ENCODE data around the gene C1orf116.

The C1orf116 gene

DNA sequence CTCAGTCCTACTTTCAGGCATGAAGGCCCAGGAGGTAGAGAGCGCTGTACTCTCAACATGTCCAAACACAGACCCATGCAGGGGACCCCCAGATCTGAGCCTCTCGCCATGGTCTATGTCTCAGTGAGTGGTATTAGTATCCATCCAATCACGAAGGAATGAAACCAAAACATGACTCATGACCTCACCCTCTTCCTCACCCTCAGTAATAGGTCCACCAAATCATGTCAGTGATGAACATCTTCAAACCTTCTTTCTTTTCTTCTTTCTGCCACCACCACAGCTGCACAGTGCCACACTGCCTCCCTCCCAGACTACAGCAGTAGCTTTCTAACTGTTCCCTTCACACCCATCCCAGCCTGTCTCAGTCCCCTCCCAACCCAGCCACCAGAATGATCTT is 16.8 kb downstream of the C1orf116 start:
- POLR2A ChIA-PET: no interaction called here
- Histone ChIP-seq H3K36me3 (ENCODE audit: control insufficient read depth in 2 of 2, insufficient read depth in 1 of 2, low read length in 2 of 2) (no peaks in the 10 kb centered on the region), H3K4me1 (ENCODE audit: control insufficient read depth, insufficient read depth, low read length) (no peaks in the 10 kb centered on the region), H3K27ac (ENCODE audit: extremely low read depth, low read depth, low read length) (no peak overlapping the region), H3K9me3 (ENCODE audit: control insufficient read depth, insufficient read depth, low read depth, low read length) (no peaks in the 10 kb centered on the region), H3K4me3 (ENCODE audit: low read depth, low read length) (no peak overlapping the region)
- CTCF ChIA-PET: interaction anchor here (2.6 kb wide), 1 partner anchor 10 kb away, joined by 16 read pairs; no protein-coding TSS in a partner anchor
- no peak for TF ChIP-seq KLF16 (tag by site-specific recombination; IDR thresholded peaks at IDR 0.05)
- no peak for TF ChIP-seq HOXD13 (CRISPR knock-in tag; IDR thresholded peaks at IDR 0.05; ENCODE audit: borderline replicate concordance)
- no peak for TF ChIP-seq ZNF354C (tag by site-specific recombination; IDR thresholded peaks at IDR 0.05; ENCODE audit: borderline replicate concordance, low read depth)
- no peak for TF ChIP-seq ZNF768 (tag by site-specific recombination; IDR thresholded peaks at IDR 0.05)
- no peak for TF ChIP-seq ZNF23 (tag by site-specific recombination; IDR thresholded peaks at IDR 0.05; ENCODE audit: borderline replicate concordance)
- TF ChIP-seq ZNF521 (tag by site-specific recombination; IDR thresholded peaks at IDR 0.05): no peak
- TF ChIP-seq ZNF174 (tag by site-specific recombination; IDR thresholded peaks at IDR 0.05): no peak
- no peak for TF ChIP-seq ZNF747 (tag by site-specific recombination; IDR thresholded peaks at IDR 0.05)
- TF ChIP-seq ZFHX2 (tag by site-specific recombination; conservative IDR thresholded peaks at IDR 0.05): no peak
- no peak for TF ChIP-seq ZNF292 (tag by site-specific recombination; IDR thresholded peaks at IDR 0.05; ENCODE audit: borderline replicate concordance, low read depth)
- no peak for TF ChIP-seq ZNF112 (tag by site-specific recombination; IDR thresholded peaks at IDR 0.05)
- TF ChIP-seq, protein P1, sequence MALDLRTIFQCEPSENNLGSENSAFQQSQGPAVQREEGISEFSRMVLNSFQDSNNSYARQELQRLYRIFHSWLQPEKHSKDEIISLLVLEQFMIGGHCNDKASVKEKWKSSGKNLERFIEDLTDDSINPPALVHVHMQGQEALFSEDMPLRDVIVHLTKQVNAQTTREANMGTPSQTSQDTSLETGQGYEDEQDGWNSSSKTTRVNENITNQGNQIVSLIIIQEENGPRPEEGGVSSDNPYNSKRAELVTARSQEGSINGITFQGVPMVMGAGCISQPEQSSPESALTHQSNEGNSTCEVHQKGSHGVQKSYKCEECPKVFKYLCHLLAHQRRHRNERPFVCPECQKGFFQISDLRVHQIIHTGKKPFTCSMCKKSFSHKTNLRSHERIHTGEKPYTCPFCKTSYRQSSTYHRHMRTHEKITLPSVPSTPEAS (tag by site-specific recombination; IDR thresholded peaks at IDR 0.05): no peak
- no peak for TF ChIP-seq ZNF501 (tag by site-specific recombination; IDR thresholded peaks at IDR 0.05)
- no peak for TF ChIP-seq ZNF514 (tag by site-specific recombination; IDR thresholded peaks at IDR 0.05)
- no peak for TF ChIP-seq ZNF324 (tag by site-specific recombination; IDR thresholded peaks at IDR 0.05)
- TF ChIP-seq ZNF623 (tag by site-specific recombination; IDR thresholded peaks at IDR 0.05): no peak

DNA sequence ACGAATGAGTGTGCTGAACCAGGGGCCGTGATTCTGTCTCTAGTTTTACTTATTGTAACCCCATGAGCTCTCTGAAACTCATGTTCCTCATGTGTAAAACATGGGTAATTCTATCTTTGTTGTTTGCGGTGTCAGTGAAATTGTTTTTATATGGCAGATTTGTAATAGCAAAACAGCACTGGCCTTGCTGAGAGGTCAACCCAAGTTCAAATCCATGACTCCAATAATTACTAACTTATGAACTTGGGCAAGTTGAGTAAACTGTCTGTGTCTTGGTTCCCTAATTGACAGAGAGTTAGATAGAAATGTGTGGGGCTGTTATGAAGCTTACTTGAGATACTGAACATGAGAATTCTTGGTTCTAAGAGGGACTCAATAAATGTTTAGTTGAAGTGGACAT is 17.8 kb downstream of the C1orf116 start:
- H3K36me3 ChIP-seq (ENCODE audit: control insufficient read depth in 2 of 2, insufficient read depth in 1 of 2, low read length in 2 of 2): no peaks in the 10 kb centered on the region
- no peak overlapping the region for H3K4me3 ChIP-seq (ENCODE audit: low read depth, low read length)
- TF ChIP-seq ZNF670 (tag by site-specific recombination; IDR thresholded peaks at IDR 0.05; ENCODE audit: low read depth): no peak
- TF ChIP-seq ZNF366 (tag by site-specific recombination; conservative IDR thresholded peaks at IDR 0.05): no peak
- TF ChIP-seq ZNF202 (tag by site-specific recombination; IDR thresholded peaks at IDR 0.05; ENCODE audit: borderline replicate concordance): no peak
- TF ChIP-seq SP3 (tag by site-specific recombination; IDR thresholded peaks at IDR 0.05): no peak
- TF ChIP-seq, protein P2, sequence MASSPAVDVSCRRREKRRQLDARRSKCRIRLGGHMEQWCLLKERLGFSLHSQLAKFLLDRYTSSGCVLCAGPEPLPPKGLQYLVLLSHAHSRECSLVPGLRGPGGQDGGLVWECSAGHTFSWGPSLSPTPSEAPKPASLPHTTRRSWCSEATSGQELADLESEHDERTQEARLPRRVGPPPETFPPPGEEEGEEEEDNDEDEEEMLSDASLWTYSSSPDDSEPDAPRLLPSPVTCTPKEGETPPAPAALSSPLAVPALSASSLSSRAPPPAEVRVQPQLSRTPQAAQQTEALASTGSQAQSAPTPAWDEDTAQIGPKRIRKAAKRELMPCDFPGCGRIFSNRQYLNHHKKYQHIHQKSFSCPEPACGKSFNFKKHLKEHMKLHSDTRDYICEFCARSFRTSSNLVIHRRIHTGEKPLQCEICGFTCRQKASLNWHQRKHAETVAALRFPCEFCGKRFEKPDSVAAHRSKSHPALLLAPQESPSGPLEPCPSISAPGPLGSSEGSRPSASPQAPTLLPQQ (tag by site-specific recombination; IDR thresholded peaks at IDR 0.05): no peak
- no peak for TF ChIP-seq EGR2 (tag by site-specific recombination; IDR thresholded peaks at IDR 0.05; ENCODE audit: low read depth)
- TF ChIP-seq KLF10 (tag by site-specific recombination; IDR thresholded peaks at IDR 0.05): no peak
- TF ChIP-seq ZNF626 (tag by site-specific recombination; IDR thresholded peaks at IDR 0.05): no peak
- TF ChIP-seq GLIS2 (tag by site-specific recombination; IDR thresholded peaks at IDR 0.05): no peak
- no peak for TF ChIP-seq ZNF2 (tag by site-specific recombination; IDR thresholded peaks at IDR 0.05)
- TF ChIP-seq ZNF157 (tag by site-specific recombination; IDR thresholded peaks at IDR 0.05): no peak
- no peak for TF ChIP-seq ZNF24 (tag by site-specific recombination; IDR thresholded peaks at IDR 0.05)
- no peak for TF ChIP-seq HOXC10 (CRISPR knock-in tag; IDR thresholded peaks at IDR 0.05)
- no peak for TF ChIP-seq ZNF658 (tag by site-specific recombination; IDR thresholded peaks at IDR 0.05)
- ChIA-PET CTCF (interaction anchor here (2.6 kb wide), 1 partner anchor 9 kb away, joined by 16 read pairs; no protein-coding TSS in a partner anchor), POLR2A (no interaction called here)
- no peaks in the 10 kb centered on the region for H3K4me1 ChIP-seq (ENCODE audit: control insufficient read depth, insufficient read depth, low read length)
- no peak overlapping the region for H3K27ac ChIP-seq (ENCODE audit: extremely low read depth, low read depth, low read length)
- H3K9me3 ChIP-seq (ENCODE audit: control insufficient read depth, insufficient read depth, low read depth, low read length): no peaks in the 10 kb centered on the region

All from HEK293 (cell line).